Keratinocyte (primary cell): ENCODE data around the gene IGFALS. TPM values are rescaled to one million over a fixed set of nuclear protein-coding genes. Genes with fewer than 3 reads are reported as not detected.
A peak's percentile ranks its signal among the peaks of the same experiment; 100 is the strongest.

Source experiments
- DNase-seq: peaks from one replicate; pipeline ENCODE4 v3.0.0-alpha.2; 2011; ENCODE audit warnings: low read depth, missing footprints, low spot score
- FAIRE-seq: peaks from 2 replicates; lab custom pipeline; 2011; peaks lifted over from hg19 to GRCh38; lab: Jason Lieb, UNC
- H2AFZ ChIP-seq: 2 replicates; pipeline ENCODE4 v1.6.0; 2012; ENCODE audit warnings: low read length, control low read depth, inconsistent platforms; ENCODE audit not compliant: control insufficient read depth
- H3K27ac ChIP-seq: 2 replicates; pipeline ENCODE4 v1.5.1; 2011; ENCODE audit warnings: low read length; ENCODE audit not compliant: control insufficient read depth, insufficient read depth
- H3K27me3 ChIP-seq: 3 replicates; pipeline ENCODE4 v1.6.0; 2011; ENCODE audit warnings: low read length; ENCODE audit not compliant: control insufficient read depth, insufficient read depth; ENCODE audit errors: extremely low read depth
- H3K36me3 ChIP-seq, 2 experiments: 2 replicates in 1 of 2; 3 replicates in 1 of 2; pipeline ENCODE4 v1.5.1; 2011; ENCODE audit warnings: low read length in 2 of 2, mild to moderate bottlenecking in 1 of 2; ENCODE audit not compliant: control insufficient read depth in 2 of 2, insufficient read depth in 2 of 2; ENCODE audit errors: extremely low read depth in 1 of 2
- H3K4me1 ChIP-seq: 3 replicates; pipeline ENCODE4 v1.5.1; 2011; ENCODE audit warnings: low read length; ENCODE audit not compliant: control insufficient read depth, insufficient read depth; ENCODE audit errors: extremely low read depth
- H3K4me2 ChIP-seq: 3 replicates; pipeline ENCODE4 v1.6.0; 2011; ENCODE audit warnings: low read depth, low read length; ENCODE audit not compliant: control insufficient read depth, insufficient read depth; ENCODE audit errors: extremely low read depth
- H3K4me3 ChIP-seq, 3 experiments: fragments of 200-600 bp in 1 of 3; sonication (generic) in 1 of 3; 2 replicates in 2 of 3; 3 replicates in 1 of 3; pipeline ENCODE4 v1.5.1; 2011 to 2016; ENCODE audit warnings: low read length in 3 of 3, mild to moderate bottlenecking in 3 of 3, control low read depth in 2 of 3, inconsistent platforms in 1 of 3, low read depth in 1 of 3, mixed read lengths in 1 of 3, mixed run types in 1 of 3, moderate library complexity in 1 of 3; ENCODE audit not compliant: control insufficient read depth in 2 of 3, insufficient read depth in 2 of 3; ENCODE audit errors: extremely low read depth in 1 of 3
- H3K79me2 ChIP-seq: 2 replicates; pipeline ENCODE4 v1.6.0; 2012; ENCODE audit warnings: low read length; ENCODE audit not compliant: control insufficient read depth, insufficient read depth
- H3K9ac ChIP-seq: 3 replicates; pipeline ENCODE4 v1.6.0; 2011; ENCODE audit warnings: low read length; ENCODE audit not compliant: control insufficient read depth, insufficient read depth; ENCODE audit errors: extremely low read depth
- H3K9me1 ChIP-seq: 3 replicates; pipeline ENCODE4 v1.6.0; 2011; ENCODE audit warnings: low read length; ENCODE audit not compliant: control insufficient read depth, insufficient read depth; ENCODE audit errors: extremely low read depth
- H3K9me3 ChIP-seq: 2 replicates; pipeline ENCODE4 v1.5.1; 2012; ENCODE audit warnings: low read depth, low read length; ENCODE audit not compliant: control insufficient read depth
- H4K20me1 ChIP-seq: 3 replicates; pipeline ENCODE4 v1.6.0; 2011; ENCODE audit warnings: low read length; ENCODE audit not compliant: control insufficient read depth, insufficient read depth; ENCODE audit errors: extremely low read depth
- CTCF ChIP-seq, 3 experiments: IDR thresholded peaks in 1 of 3; conservative IDR thresholded peaks in 1 of 3; optimal IDR thresholded peaks in 1 of 3; 2 replicates in 2 of 3; 3 replicates in 1 of 3; pipeline versions ENCODE3 to v1.5.1; 2011; ENCODE audit warnings: low read length in 3 of 3, mild to moderate bottlenecking in 3 of 3, moderate library complexity in 2 of 3, control low read depth in 1 of 3, inconsistent platforms in 1 of 3; ENCODE audit not compliant: insufficient read depth in 2 of 3; ENCODE audit errors: extremely low read depth in 1 of 3
- EZH2 ChIP-seq: IDR thresholded peaks from one replicate; pipeline ENCODE4 v1.6.1; 2012; ENCODE audit warnings: inconsistent platforms, mild to moderate bottlenecking, low read length, moderate library complexity
- dilution Hi-C: fragments of 300-500 bp; cut with MboI; formaldehyde crosslinking; loops from one replicate; pipeline ENCODE4 v1.7.0; 2020; ENCODE audit warnings: low sequenced_read_pairs; ENCODE audit not compliant: extremely low pct_ligation_motif_present
- polyA plus RNA-seq, 5 experiments: library from polyadenylated mRNA; depleted of rRNA in 3 of 5; stranded (reverse) in 3 of 5; stranded (forward) in 1 of 5; unstranded in 1 of 5; fragments of >200 nt; gene quantifications; 1 replicate in 1 of 5; 2 replicates in 3 of 5; 3 replicates in 1 of 5; pipeline versions ENCODE4 v1.2.1 to v1.2.3, GENCODE V29; 2011 to 2012; ENCODE audit warnings: missing spikeins in 2 of 5, low read depth in 1 of 5, low replicate concordance in 1 of 5

Gene IGFALS
- polyA plus RNA-seq, 1 donor (not counting 4 experiments of a cell fraction or from before 2014, with no cell fraction given): not detected

GRCh38 chr16:1780677-1781072, 12.8 kb downstream of the IGFALS start:
- H3K36me3 ChIP-seq: peaks cover 0 to 15% of the 10 kb centered on the region in 2 experiments
- peaks cover 17% of the 10 kb centered on the region for H3K4me1 ChIP-seq
- dilution Hi-C loops: no loop called here
- no peak for TF ChIP-seq CTCF (optimal IDR thresholded peaks at IDR 0.05 in 1 of 3, IDR thresholded peaks at IDR 0.05 in 1 of 3, conservative IDR thresholded peaks at IDR 0.05 in 1 of 3; ENCODE audit: extremely low read depth in 1 of 3, insufficient read depth in 2 of 3, low read length in 3 of 3)
- no peak for TF ChIP-seq EZH2
- H3K27ac ChIP-seq: no peak overlapping the region
- peak overlapping the region; percentile 76 for H3K9ac ChIP-seq
- no peaks in the 10 kb centered on the region for H3K9me3 ChIP-seq
- no peaks in the 10 kb centered on the region for H4K20me1 ChIP-seq
- H3K4me2 ChIP-seq: peak overlapping the region; percentile 89
- H3K4me3 ChIP-seq: no peak overlapping the region
- DNase-seq (no peak), FAIRE-seq (no peak)
- H2AFZ ChIP-seq: no peak overlapping the region
- peaks cover 4% of the 10 kb centered on the region for H3K9me1 ChIP-seq
- H3K79me2 ChIP-seq: peaks cover 23% of the 10 kb centered on the region
- H3K27me3 ChIP-seq: no peaks in the 10 kb centered on the region

GRCh38 chr16:1779741-1780676, 13.5 kb downstream of the IGFALS start:
- Histone ChIP-seq H3K4me3 (no peak overlapping the region), H3K4me1 (peaks cover 17% of the 10 kb centered on the region), H3K27ac (no peak overlapping the region), H3K9me3 (no peaks in the 10 kb centered on the region), H3K4me2 (no peak overlapping the region), H3K9me1 (peaks cover 4% of the 10 kb centered on the region), H3K9ac (no peak overlapping the region), H4K20me1 (no peaks in the 10 kb centered on the region), H3K79me2 (peaks cover 22% of the 10 kb centered on the region), H3K27me3 (no peaks in the 10 kb centered on the region), H2AFZ (no peak overlapping the region), H3K36me3 (peaks cover 3 to 16% of the 10 kb centered on the region in 2 experiments)
- TF ChIP-seq EZH2 (no peak), CTCF (optimal IDR thresholded peaks at IDR 0.05 in 1 of 3, IDR thresholded peaks at IDR 0.05 in 1 of 3, conservative IDR thresholded peaks at IDR 0.05 in 1 of 3; ENCODE audit: extremely low read depth in 1 of 3, insufficient read depth in 2 of 3, low read length in 3 of 3) (no peak)
- DNase-seq (no peak), FAIRE-seq (no peak)
- dilution Hi-C loops: no loop called here
